ENCODE measurements around the gene PLBD2.

Gene PLBD2

GRCh38 chr12:113333877-113334785, 24.3 kb upstream of the PLBD2 start:
- no peak for DNase-seq (ENCODE audit: low read depth)
- H3K4me3 ChIP-seq (replicated peaks; ENCODE audit: low read depth, low read length): peak overlapping the region; percentile 72
- TF ChIP-seq CTCF (IDR thresholded peaks at IDR 0.05; ENCODE audit: low read length, missing control alignments): no peak

- DNase-seq (ENCODE audit: low read depth): peak; percentile 74
- H3K4me3 ChIP-seq (replicated peaks; ENCODE audit: low read depth, low read length): peak within 1 kb of the TSS; percentile 72
- no peak for TF ChIP-seq CTCF (IDR thresholded peaks at IDR 0.05; ENCODE audit: low read length, missing control alignments)
Measured at GRCh38 chr12:113334786-113335539, 23.4 kb upstream of the PLBD2 start, which contains the start of gene SLC8B1. Gene SLC8B1, minus strand, starts transcription at chr12:113335109. Its CDS starts 2,231 bp downstream, at chr12:113332878.

- no peak for DNase-seq (ENCODE audit: low read depth)
- TF ChIP-seq CTCF (IDR thresholded peaks at IDR 0.05; ENCODE audit: low read length, missing control alignments): no peak
- H3K4me3 ChIP-seq (replicated peaks; ENCODE audit: low read depth, low read length): no peak overlapping the region
Measured at GRCh38 chr12:113339540-113339939, 18.8 kb upstream of the PLBD2 start.

GRCh38 chr12:113340061-113340460, 18.3 kb upstream of the PLBD2 start:
- DNase-seq (ENCODE audit: low read depth): no peak
- H3K4me3 ChIP-seq (replicated peaks; ENCODE audit: low read depth, low read length): no peak overlapping the region
- no peak for TF ChIP-seq CTCF (IDR thresholded peaks at IDR 0.05; ENCODE audit: low read length, missing control alignments)

GRCh38 chr12:113341535-113341934, 16.9 kb upstream of the PLBD2 start:
- DNase-seq (ENCODE audit: low read depth): no peak
- no peak for TF ChIP-seq CTCF (IDR thresholded peaks at IDR 0.05; ENCODE audit: low read length, missing control alignments)
- H3K4me3 ChIP-seq (replicated peaks; ENCODE audit: low read depth, low read length): no peak overlapping the region

- no peak overlapping the region for H3K4me3 ChIP-seq (replicated peaks; ENCODE audit: low read depth, low read length)
- DNase-seq (ENCODE audit: low read depth): no peak
Measured at GRCh38 chr12:113345318-113345717, 13.1 kb upstream of the PLBD2 start.

More at GRCh38 chr12:113345318-113345717, 13.1 kb upstream of the PLBD2 start:
- no peak for TF ChIP-seq CTCF (IDR thresholded peaks at IDR 0.05; ENCODE audit: low read length, missing control alignments)
